ENCODE data around the gene TSEN54. TPM values are rescaled to one million over a fixed set of nuclear protein-coding genes. Genes with fewer than 3 reads are reported as not detected.
A peak's percentile ranks its signal among the peaks of the same experiment; 100 is the strongest.
"Not testable (repeated sequence)": the region's sequence is repeated elsewhere in the genome, so short reads cannot be mapped to it uniquely, and the experiment has no call there.

TSEN54 gene
- total RNA-seq, 2 experiments from 2014 or later = 75.2 to 76.0 TPM

- Mint-ChIP-seq H3K27me3 (peaks cover 7% of the 10 kb centered on the region), H3K4me3 (no peak overlapping the region), H3K9me3 (no peaks in the 10 kb centered on the region), H3K27ac (no peak overlapping the region), H3K4me1 (no peaks in the 10 kb centered on the region), H3K36me3 (no peaks in the 10 kb centered on the region)
- POLR2A ChIA-PET = interaction anchor here (2.0 kb wide), 1 partner anchor 24 kb away, joined by 5 read pairs; no protein-coding TSS in a partner anchor
- DNase-seq = no peak
- no peak for ATAC-seq (ENCODE audit: low read depth)
These were observed 4.4 kb upstream of the TSEN54 start for GRCh38 chr17:75511610-75512575.

GRCh38 chr17:75512926-75513640, 3.2 kb upstream of the TSEN54 start:
- DNase-seq (no peak), ATAC-seq (ENCODE audit: low read depth) (no peak)
- peaks cover 11% of the 10 kb centered on the region for H3K4me1 Mint-ChIP-seq
- no peaks in the 10 kb centered on the region for H3K9me3 Mint-ChIP-seq
- H3K4me3 Mint-ChIP-seq = no peak overlapping the region
- POLR2A ChIA-PET = interaction anchor here (0.6 to 2.0 kb wide), 3 partner anchors 26 to 88 kb away, joined by 3 to 5 read pairs (median 3); no protein-coding TSS in a partner anchor
- no peak overlapping the region for H3K27ac Mint-ChIP-seq
- no peaks in the 10 kb centered on the region for H3K36me3 Mint-ChIP-seq
- peaks cover 7% of the 10 kb centered on the region for H3K27me3 Mint-ChIP-seq

GRCh38 chr17:75513641-75514000, 2.7 kb upstream of the TSEN54 start:
- H3K4me1 Mint-ChIP-seq = peaks cover 16% of the 10 kb centered on the region
- H3K27ac Mint-ChIP-seq = no peak overlapping the region
- H3K27me3 Mint-ChIP-seq = peaks cover 7% of the 10 kb centered on the region
- POLR2A ChIA-PET = interaction anchor here (1.5 to 2.0 kb wide), 2 partner anchors 26 to 75 kb away, joined by 3 to 5 read pairs; no protein-coding TSS in a partner anchor
- no peak overlapping the region for H3K4me3 Mint-ChIP-seq
- DNase-seq (no peak), ATAC-seq (ENCODE audit: low read depth) (no peak)
- H3K9me3 Mint-ChIP-seq = no peaks in the 10 kb centered on the region
- peaks cover 3% of the 10 kb centered on the region for H3K36me3 Mint-ChIP-seq

- POLR2A ChIA-PET = interaction anchor here (1.5 kb wide), 1 partner anchor 74 kb away, joined by 3 read pairs; no protein-coding TSS in a partner anchor
- Mint-ChIP-seq H3K36me3 (peaks cover 8% of the 10 kb centered on the region), H3K27ac (no peak overlapping the region), H3K4me3 (peak overlapping the region; percentile 28), H3K4me1 (peaks cover 22% of the 10 kb centered on the region), H3K27me3 (peaks cover 7% of the 10 kb centered on the region), H3K9me3 (no peaks in the 10 kb centered on the region)
- ATAC-seq (ENCODE audit: low read depth) (no peak), DNase-seq (no peak)
These were observed 1.9 kb upstream of the TSEN54 start for GRCh38 chr17:75514299-75514918.

- peaks cover 24% of the 10 kb centered on the region for H3K4me1 Mint-ChIP-seq
- no peaks in the 10 kb centered on the region for H3K9me3 Mint-ChIP-seq
- H3K27ac Mint-ChIP-seq = no peak overlapping the region
- ATAC-seq (ENCODE audit: low read depth) (no peak), DNase-seq (no peak)
- no peak overlapping the region for H3K4me3 Mint-ChIP-seq
- POLR2A ChIA-PET = interaction anchor here (1.5 kb wide), 1 partner anchor 74 kb away, joined by 3 read pairs; no protein-coding TSS in a partner anchor
- H3K36me3 Mint-ChIP-seq = peaks cover 12% of the 10 kb centered on the region
- H3K27me3 Mint-ChIP-seq = peaks cover 7% of the 10 kb centered on the region
These were observed 1.3 kb upstream of the TSEN54 start for GRCh38 chr17:75514919-75515495.

- POLR2A ChIA-PET = interaction anchor here (0.7 to 2.2 kb wide), 19 partner anchors 9 to 271 kb away, joined by 3 to 23 read pairs (median 5); partner anchors contain the start of genes GRB2, LLGL2, MIF4GD and MYO15B
- Mint-ChIP-seq H3K9me3 (no peaks in the 10 kb centered on the region), H3K4me3 (peak within 1 kb of the TSS; percentile 70), H3K27me3 (peaks cover 7% of the 10 kb centered on the region), H3K27ac (peak within 1 kb of the TSS; percentile 16), H3K4me1 (peaks cover 24% of the 10 kb centered on the region), H3K36me3 (peaks cover 13% of the 10 kb centered on the region)
- ATAC-seq (ENCODE audit: low read depth) = peak; percentile 47
- DNase-seq = peak; percentile 85
These were observed 653 bp upstream of the TSEN54 start, which contains the start of gene CASKIN2 for GRCh38 chr17:75515496-75516254. CASKIN2 (minus strand) TSS chr17:75515537; CDS start chr17:75513804, 1,733 bp downstream.

GRCh38 chr17:75516619-75517296, 430 bp downstream of the TSEN54 start:
- DNase-seq = peak; percentile 72
- Mint-ChIP-seq H3K27me3 (peaks cover 7% of the 10 kb centered on the region), H3K4me1 (peaks cover 24% of the 10 kb centered on the region), H3K9me3 (no peaks in the 10 kb centered on the region), H3K27ac (peak overlapping the region; percentile 91), H3K36me3 (peaks cover 15% of the 10 kb centered on the region), H3K4me3 (peak overlapping the region; percentile 75)
- POLR2A ChIA-PET = interaction anchor here (0.5 to 2.2 kb wide), 23 partner anchors 8 to 387 kb away, joined by 3 to 23 read pairs (median 4); partner anchors contain the start of genes GRB2, LLGL2, MIF4GD and MYO15B
- ATAC-seq (ENCODE audit: low read depth) = peak; percentile 8

- ATAC-seq (ENCODE audit: low read depth) (no peak), DNase-seq (no peak)
- peaks cover 17% of the 10 kb centered on the region for H3K36me3 Mint-ChIP-seq
- peak overlapping the region; percentile 75 for H3K4me3 Mint-ChIP-seq
- H3K9me3 Mint-ChIP-seq = no peaks in the 10 kb centered on the region
- H3K27ac Mint-ChIP-seq = peak overlapping the region; percentile 91
- POLR2A ChIA-PET = interaction anchor here (0.6 to 2.2 kb wide), 18 partner anchors 8 to 247 kb away, joined by 3 to 23 read pairs (median 6); partner anchors contain the start of genes GRB2, LLGL2, MIF4GD and MYO15B
- peaks cover 24% of the 10 kb centered on the region for H3K4me1 Mint-ChIP-seq
- H3K27me3 Mint-ChIP-seq = peaks cover 7% of the 10 kb centered on the region
These were observed 1.1 kb downstream of the TSEN54 start for GRCh38 chr17:75517297-75517865.

- H3K36me3 Mint-ChIP-seq = peaks cover 19% of the 10 kb centered on the region
These were observed 1.9 kb downstream of the TSEN54 start for GRCh38 chr17:75518201-75518600.

GRCh38 chr17:75518983-75519537, 2.7 kb downstream of the TSEN54 start:
- Mint-ChIP-seq H3K4me3 (peak overlapping the region; percentile 75), H3K36me3 (peaks cover 20% of the 10 kb centered on the region), H3K9me3 (no peaks in the 10 kb centered on the region), H3K27ac (peak overlapping the region; percentile 91), H3K4me1 (peaks cover 24% of the 10 kb centered on the region), H3K27me3 (peaks cover 1% of the 10 kb centered on the region)
- POLR2A ChIA-PET = interaction anchor here (0.9 to 1.8 kb wide), 3 partner anchors 62 to 248 kb away, joined by 3 to 6 read pairs (median 4); partner anchors contain the start of gene MIF4GD
- DNase-seq = no peak
- no peak for ATAC-seq (ENCODE audit: low read depth)

More at GRCh38 chr17:75518201-75518600, 1.9 kb downstream of the TSEN54 start:
- peaks cover 24% of the 10 kb centered on the region for H3K4me1 Mint-ChIP-seq
- peak; percentile 65 for ATAC-seq (ENCODE audit: low read depth)
- H3K27me3 Mint-ChIP-seq = peaks cover 7% of the 10 kb centered on the region
- H3K27ac Mint-ChIP-seq = peak overlapping the region; percentile 91
- no peak for DNase-seq
- H3K4me3 Mint-ChIP-seq = peak overlapping the region; percentile 75
- POLR2A ChIA-PET = interaction anchor here (0.9 to 1.8 kb wide), 11 partner anchors 9 to 247 kb away, joined by 3 to 8 read pairs (median 4); partner anchors contain the start of genes MIF4GD and TMEM94
- no peaks in the 10 kb centered on the region for H3K9me3 Mint-ChIP-seq

GRCh38 chr17:75520413-75520812, 4.1 kb downstream of the TSEN54 start:
- peaks cover 24% of the 10 kb centered on the region for H3K4me1 Mint-ChIP-seq
- not testable (repeated sequence) for ATAC-seq (ENCODE audit: low read depth); H3K27ac Mint-ChIP-seq; H3K9me3 Mint-ChIP-seq; H3K27me3 Mint-ChIP-seq; H3K4me3 Mint-ChIP-seq; DNase-seq
- POLR2A ChIA-PET = interaction anchor here (0.9 kb wide), 1 partner anchor 19 kb away, joined by 4 read pairs; no protein-coding TSS in a partner anchor
- peaks cover 20% of the 10 kb centered on the region for H3K36me3 Mint-ChIP-seq

Measured in activated naive CD8-positive, alpha-beta T cell treated with anti-CD3 and anti-CD28 coated beads, Interleukin-2, amount 10 ng/mL, durations not matched to agents 7 days and 5 days (primary cell).